Activated CD8-positive, alpha-beta memory T cell treated with anti-CD3 and anti-CD28 coated beads, Interleukin-2, amount 50 U/mL, for 1 hour (primary cell): Measurements from ENCODE around the gene ZNF213.
"Not testable (repeated sequence)": the region's sequence is repeated elsewhere in the genome, so short reads cannot be mapped to it uniquely, and the experiment has no call there.

Source experiments
- DNase-seq: peaks from one replicate; pipeline ENCODE4 v3.0.0-alpha.2; 2020; ENCODE audit errors: extremely low read depth

ZNF213 gene

DNA sequence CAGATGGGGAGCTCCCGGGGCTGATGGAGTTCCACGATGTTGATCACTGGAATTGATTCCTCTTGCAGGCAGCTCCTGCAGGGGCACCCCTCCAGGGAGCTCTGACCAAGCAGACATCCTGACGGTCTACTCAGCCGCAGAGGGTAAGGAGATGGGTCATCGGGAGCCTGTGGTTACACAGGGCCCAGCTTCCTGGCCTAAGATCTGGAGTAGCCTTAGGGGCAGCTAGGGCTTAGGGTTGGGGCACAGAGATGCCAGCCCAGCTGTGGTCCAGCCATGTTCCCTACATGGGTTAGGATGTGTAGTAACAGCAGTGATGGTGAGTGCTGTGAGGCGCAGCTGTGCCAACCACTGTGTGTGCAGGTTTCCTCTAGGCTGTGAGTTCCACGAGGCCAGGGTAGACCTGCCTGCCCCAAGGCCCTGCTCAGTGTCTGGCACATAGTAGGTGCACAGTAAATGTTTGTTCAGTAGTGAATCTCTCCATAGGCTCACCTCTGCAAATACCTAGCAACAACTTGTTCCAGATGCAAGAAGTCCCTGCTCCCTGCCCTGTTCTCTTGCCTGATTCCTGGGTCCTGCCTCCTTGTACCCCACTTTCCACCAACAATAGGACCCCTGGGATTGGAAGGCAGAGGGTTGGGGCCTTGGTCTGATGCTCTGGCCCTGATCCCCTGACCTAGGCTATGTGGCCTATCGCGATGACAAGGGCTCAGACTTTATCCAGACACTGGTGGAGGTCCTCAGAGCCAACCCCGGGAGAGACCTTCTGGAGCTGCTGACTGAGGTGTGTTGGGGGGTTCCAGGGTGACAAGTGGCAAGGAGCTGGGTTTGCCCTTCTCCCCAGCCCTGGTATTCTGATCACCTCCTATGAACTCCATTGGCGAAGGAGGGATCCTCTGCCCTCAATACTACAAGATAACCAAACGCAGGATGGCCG, 13.7 kb downstream of the ZNF213 start:
- no peak for DNase-seq

GRCh38 chr16:3149193-3149530, 14.3 kb downstream of the ZNF213 start:
- DNase-seq, result no peak

GRCh38 chr16:3149630-3150345, 15.0 kb downstream of the ZNF213 start:
- DNase-seq, result no peak

DNA sequence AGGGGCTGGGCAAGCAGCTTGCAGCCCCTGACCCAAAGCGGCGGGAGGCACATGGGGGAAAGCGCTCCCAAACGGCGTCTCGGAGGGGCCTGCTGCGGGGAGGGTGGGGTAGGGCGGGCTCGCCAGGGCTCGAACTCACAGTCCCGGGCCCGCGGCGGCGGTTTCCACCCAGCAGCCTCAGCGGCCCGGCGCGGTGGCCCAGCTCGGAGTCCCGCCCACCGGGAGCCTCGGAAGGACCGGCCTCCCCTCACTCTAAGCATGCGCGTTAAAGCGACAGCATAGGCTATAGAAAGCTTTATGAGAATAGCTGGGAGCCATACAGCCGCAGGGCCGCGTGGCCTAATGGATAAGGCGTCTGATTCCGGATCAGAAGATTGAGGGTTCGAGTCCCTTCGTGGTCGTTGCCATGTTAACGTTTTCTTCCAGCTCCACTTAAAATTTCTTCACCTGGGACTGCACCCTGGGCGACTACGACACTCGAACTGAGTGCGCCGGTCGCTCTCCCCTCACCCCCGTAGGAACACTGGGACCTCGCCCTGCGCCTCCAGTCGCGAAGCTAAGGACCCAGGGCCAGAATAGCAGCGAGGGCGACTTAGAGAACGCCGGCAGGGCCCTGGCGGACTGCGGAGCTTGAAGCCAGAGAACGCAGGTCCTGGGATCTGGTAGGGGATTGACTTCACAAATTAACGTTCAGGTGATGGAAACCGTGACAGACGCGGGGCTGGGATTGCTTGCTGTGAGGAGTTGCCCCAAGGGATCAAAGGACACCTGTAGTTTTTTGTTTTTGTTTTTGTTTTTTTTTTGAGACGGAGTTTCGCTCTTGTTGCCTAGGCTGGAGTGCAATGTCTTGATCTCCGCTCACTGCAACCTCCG, 15.8 kb downstream of the ZNF213 start:
- peak; percentile 86 for DNase-seq

GRCh38 chr16:3152027-3152276, 17.1 kb downstream of the ZNF213 start:
- DNase-seq, result no peak

GRCh38 chr16:3152277-3152990, 17.6 kb downstream of the ZNF213 start:
- no peak for DNase-seq

DNA sequence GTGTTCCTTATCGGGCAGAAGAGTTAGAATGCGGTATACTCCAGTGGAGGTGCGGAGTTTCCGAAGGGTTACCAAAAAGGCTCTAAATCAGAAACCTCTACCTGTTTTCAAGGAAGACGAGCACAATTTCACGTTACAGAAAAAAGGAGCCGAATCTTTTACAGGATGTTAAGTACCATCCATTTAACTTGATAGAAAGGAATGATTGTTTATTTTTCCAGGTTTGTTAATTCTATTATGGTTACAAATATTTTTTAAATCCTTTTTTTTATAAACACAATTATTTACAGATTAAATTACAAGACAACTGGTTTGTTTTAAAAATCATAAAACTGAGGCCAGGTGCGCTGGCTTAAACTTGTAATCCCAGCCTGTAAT, 18.2 kb downstream of the ZNF213 start:
- DNase-seq, result no peak

DNA sequence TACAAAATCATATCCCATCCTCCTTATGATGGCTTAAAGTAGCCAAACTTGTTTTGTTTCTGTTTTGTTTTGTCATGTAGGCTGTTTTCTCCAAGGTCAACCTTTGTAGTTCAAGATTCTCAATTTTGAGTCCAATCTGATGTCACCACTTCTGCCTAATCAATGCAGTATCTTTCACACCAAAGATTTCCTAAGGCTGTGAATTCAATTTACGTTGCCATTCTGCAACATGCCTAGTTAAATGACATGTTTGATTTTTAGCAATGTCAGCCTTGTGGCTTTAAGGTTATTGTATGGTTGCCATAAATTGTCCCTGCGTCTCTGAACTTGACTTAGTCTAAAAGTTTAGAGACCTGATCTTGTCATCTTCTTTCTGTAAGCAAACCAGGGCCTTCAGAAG, 20.4 kb downstream of the ZNF213 start:
- DNase-seq, result no peak

- no peak for DNase-seq
These were observed 21.1 kb downstream of the ZNF213 start for GRCh38 chr16:3155972-3156371.

DNA sequence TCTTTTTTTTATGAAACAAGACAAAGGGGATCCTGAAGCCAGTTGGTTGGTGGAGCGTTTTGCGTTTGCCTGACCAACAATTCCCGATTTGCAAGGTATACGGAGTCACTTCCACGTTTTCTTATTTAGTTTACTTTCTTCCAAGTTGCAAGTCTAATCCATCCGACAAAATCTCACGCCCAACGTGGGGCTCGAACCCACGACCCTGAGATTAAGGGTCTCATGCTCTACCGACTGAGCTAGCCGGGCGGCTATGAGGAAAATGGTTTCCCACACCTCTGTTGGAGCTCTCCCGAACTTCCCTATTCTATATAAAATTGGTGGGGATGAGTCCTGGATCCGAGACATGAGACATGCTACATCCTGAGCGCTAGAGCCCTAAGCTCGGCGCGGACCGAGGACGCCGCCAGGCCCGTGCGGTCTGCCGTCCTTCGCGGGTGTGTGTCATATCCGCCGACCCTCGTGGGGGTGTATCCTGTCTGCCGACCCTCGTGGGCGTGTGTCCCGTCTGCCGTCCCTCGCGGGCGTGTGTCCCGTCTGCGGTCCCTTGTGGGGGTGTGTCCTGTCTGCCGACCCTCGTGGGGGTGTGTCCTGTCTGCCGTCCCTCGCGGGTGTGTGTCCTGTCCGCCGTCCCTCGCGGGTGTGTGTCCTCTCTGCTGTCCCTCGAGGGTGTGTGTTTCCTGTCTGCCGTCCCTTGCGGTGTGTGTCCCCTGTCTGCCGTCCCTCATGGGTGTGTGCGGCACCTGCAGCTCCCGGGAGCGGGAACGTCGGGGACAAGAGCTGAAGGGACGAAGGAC, 22.6 kb downstream of the ZNF213 start:
- DNase-seq, result no peak

DNA sequence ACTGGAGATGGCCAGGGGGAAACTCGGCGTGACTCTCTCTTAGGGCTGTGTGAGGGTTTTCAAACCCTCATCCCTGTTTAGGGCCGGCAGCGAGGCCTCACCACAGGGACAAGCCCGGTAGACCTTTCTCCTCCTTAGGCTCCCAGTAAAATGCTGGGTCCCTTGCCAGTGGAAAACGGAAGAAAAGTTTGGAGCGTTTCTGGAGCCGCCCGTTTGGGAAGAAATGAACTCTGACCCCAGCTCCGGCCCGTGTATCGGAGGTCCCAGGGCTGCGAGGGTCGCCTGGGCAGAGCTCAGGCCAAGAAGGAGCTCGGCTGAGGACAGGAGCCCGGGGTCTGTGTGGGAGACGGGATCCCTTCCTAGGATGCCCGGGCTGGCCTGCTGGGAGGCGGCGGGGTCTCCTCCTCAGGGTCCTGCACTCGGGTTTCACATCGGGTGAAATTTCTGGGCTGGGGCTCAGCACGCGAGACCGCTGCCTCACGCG, 23.2 kb downstream of the ZNF213 start:
- no peak for DNase-seq

DNA sequence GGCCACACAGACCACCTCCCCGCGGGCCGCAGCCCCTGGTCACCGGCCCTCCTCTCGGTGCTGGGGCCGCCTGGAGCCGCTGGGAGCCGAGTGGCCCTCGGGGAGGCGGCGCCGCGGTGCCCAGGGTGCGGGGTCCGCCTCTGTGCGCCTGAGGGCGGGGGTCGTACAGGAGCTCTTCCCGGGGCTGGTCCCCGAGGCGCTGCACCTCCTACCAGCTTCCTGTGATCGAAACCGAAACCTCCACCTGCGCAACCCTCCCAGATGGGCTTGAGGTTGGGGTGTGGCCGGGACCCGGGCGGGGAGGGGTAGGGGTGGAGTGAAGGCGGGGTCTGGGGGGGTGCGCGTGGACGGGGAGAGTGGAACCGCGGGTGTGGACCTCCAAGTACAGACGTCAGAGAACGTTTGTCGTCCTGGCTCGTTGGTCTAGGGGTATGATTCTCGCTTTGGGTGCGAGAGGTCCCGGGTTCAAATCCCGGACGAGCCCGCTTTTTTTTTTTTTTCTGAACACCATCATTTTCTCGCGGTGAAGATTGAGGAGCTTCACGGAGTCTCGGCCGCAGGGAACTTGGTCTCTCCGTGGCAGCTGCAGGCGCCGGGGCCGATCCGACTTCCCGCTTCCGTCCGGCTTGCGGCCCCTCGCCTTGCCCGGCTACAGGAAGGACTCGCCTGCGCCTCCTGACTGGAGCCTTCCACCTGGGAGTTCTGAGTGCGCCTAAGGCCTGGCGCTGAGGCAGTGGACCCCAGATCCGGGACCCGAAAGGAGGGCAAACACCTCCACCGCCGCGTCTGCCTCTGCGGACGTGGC, 23.9 kb downstream of the ZNF213 start:
- DNase-seq, result peak; percentile 96

GRCh38 chr16:3161235-3162018, 26.6 kb downstream of the ZNF213 start:
- no peak for DNase-seq

DNA sequence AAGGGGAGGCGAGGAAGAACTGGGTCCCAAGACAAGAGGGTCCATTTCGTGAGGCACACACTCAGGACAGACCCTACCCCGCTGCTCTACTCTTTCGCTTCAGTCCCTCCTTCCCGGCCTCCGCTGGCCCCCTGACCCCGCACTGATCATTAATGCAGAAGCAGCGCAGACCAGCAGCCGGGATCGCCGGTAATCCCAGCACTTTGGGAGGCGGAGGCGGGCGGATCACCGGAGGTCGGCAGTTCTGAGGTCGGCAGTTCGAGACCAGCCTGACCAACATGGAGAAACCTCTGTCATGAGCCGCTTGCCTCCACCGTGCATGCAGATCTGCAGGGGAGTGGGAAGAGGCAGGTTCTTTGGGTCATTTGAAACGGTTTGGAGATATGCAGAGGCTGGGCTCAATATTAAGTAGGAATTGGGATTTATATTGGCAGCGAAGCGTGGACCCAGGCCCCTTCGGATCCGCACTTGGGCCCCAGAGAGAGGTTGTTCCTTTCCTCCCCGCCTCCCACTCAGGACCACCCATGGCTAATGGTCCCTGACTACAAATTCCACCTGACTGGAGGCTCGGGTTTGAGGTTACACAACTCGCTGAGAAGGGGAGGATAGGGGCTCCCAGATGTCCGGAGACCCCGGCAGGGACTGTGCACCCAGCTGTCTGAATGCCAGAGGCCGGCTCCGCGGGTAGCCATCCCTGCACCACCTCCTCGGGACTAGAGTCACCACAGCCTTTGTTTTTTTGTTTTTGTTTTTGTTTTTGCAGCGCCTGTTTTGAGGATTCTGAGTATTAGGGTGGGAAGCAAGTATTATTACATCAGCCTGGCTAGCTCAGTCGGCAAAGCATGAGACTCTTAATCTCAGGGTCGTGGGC, 29.5 kb downstream of the ZNF213 start:
- DNase-seq, result no peak

DNA sequence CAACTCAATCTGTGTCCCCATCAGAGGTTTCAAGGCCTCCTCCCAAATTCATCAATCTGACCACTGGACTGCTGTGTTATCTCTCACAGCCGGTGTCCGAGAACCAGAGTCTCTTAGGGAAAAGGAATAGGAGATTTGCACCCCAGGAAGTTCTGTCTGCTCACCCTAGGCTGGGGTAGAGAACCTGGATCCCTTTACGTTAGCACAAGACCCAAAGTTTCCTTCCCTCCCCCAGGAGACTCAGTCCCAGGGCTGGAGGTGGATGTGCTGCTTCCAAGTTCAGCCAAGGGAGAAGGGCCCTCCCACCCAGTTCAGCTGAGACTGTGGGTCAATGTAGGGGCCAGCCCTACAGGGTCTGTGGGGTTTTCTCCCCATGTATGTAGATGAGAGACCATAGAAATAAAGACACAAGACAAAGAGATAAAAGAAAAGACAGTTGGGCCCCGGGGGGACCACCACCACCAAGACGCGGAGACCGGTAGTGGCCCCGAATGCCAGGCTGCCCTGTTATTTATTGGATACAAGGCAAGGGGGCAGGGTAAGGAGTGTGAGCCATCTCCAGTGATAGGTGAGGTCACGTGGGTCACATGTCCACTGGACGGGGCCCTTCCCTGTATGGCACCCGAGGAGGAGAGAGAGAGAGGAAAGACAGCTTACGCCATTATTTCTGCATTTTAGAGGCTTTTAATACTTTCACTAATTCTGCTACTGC, 30.4 kb downstream of the ZNF213 start:
- no peak for DNase-seq

DNA sequence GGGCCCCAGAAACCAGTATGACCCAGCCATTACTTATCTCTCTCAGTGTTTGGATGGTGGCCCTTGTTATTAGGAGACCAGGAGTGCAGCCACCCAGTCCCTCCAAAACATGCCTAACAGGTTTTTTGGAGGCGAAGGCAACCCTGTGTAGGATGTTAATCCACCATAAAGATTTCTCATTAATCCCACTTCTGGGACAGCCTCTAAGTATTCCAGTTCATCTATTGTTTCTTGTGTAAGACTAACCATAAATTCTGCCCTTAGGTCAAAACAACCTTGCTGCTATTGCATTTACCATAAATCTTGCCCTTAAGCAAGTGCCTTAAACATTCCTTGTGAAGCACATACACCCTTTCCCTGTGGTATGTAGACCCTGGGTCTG, 31.7 kb downstream of the ZNF213 start:
- DNase-seq, result no peak

GRCh38 chr16:3168729-3169128, 33.9 kb downstream of the ZNF213 start:
- not testable (repeated sequence) for DNase-seq
